Ovary (tissue), 3 donors: ENCODE results near the gene ABHD18.
"Not testable (repeated sequence)": the region's sequence is repeated elsewhere in the genome, so short reads cannot be mapped to it uniquely, and the experiment has no call there.

Experiments
- CTCF ChIP-seq, 3 donors: fragments of 450-650 bp in 2 of 3; fragments of 200-600 bp in 1 of 3; IDR thresholded peaks; one replicate each; pipeline versions ENCODE4 v1.5.1 to v1.8.0; 2016 to 2022; ENCODE audit warnings: antibody characterized with exemption in 3 of 3, mild to moderate bottlenecking in 1 of 3
- POLR2A ChIP-seq: fragments of 450-650 bp; IDR thresholded peaks from one replicate; pipeline ENCODE4 v1.6.1; 2017; ENCODE audit warnings: antibody characterized with exemption, mild to moderate bottlenecking, moderate library complexity
- donor health status: DM: no; HTN: no; CAD: no.

GRCh38 chr4:128047019-128047418 lies 81.8 kb downstream of the ABHD18 start:
- not testable (repeated sequence) for TF ChIP-seq CTCF (IDR thresholded peaks at IDR 0.05); POLR2A
